Prostate gland (tissue), 2 donors: ENCODE results near the gene CBR3. TPM values are rescaled to one million over a fixed set of nuclear protein-coding genes. Genes with fewer than 3 reads are reported as not detected.

ENCODE experiments used
- DNase-seq: peaks from one replicate; pipeline ENCODE4 v3.0.0-alpha.2; 2019; ENCODE audit warnings: low spot score
- H3K27ac ChIP-seq, 2 donors: fragments of 200-600 bp; sonication (generic); 2 replicates each; pipeline ENCODE4 v1.5.1; 2017 to 2019
- H3K27me3 ChIP-seq: fragments of 200-600 bp; sonication (generic); replicated peaks from 2 replicates; pipeline ENCODE4 v1.5.1; 2019; ENCODE audit not compliant: insufficient read depth
- H3K36me3 ChIP-seq, 2 donors: fragments of 200-600 bp; sonication (generic); 1 replicate in 1 of 2; 2 replicates in 1 of 2; pipeline versions ENCODE4 v1.5.1 to v1.8.1; 2017 to 2019
- H3K4me1 ChIP-seq: fragments of 200-600 bp; sonication (generic); replicated peaks from 2 replicates; pipeline ENCODE4 v1.5.1; 2019
- H3K4me3 ChIP-seq, 2 donors: fragments of 200-600 bp; sonication (generic); 2 replicates each; pipeline ENCODE4 v1.5.1; 2017 to 2019
- H3K9me3 ChIP-seq: fragments of 200-600 bp; sonication (generic); 2 replicates; pipeline ENCODE4 v1.5.1; 2017
- CTCF ChIP-seq, 4 experiments: fragments of 200-600 bp in 2 of 4; fragments of 450-650 bp in 2 of 4; sonication (generic) in 2 of 4; IDR thresholded peaks; 1 replicate in 3 of 4; 2 replicates in 1 of 4; pipeline ENCODE4 v1.5.1; 2016 to 2019; ENCODE audit warnings: antibody characterized with exemption in 4 of 4, mild to moderate bottlenecking in 2 of 4, moderate library complexity in 2 of 4
- POLR2A ChIP-seq: fragments of 450-650 bp; IDR thresholded peaks from one replicate; pipeline ENCODE4 v1.6.1; 2016; ENCODE audit warnings: antibody characterized with exemption, mild to moderate bottlenecking
- POLR2AphosphoS5 ChIP-seq: sonication (generic); formaldehyde crosslinking; IDR thresholded peaks from one replicate; pipeline ENCODE4 v1.6.1; 2017; ENCODE audit warnings: antibody characterized with exemption
- WGBS: methylation state at CpG from one replicate; pipeline ENCODE4 v1.1.5; 2018; 5-methylcytosine and 5-hydroxymethylcytosine counted together
- intact Hi-C: fragments of 100-400 bp; cut with DNase I; formaldehyde crosslinking; loops from one replicate; pipeline ENCODE4 v1.14.2; 2022
- total RNA-seq, 2 donors: library from RNA; depleted of rRNA; stranded (reverse); fragments of >200 nt; gene quantifications; one replicate each; pipeline ENCODE4 v1.1.0, GENCODE V29; 2016

The CBR3 gene
- total RNA-seq, 2 donors from 2014 or later, result 18.5 to 41.2 TPM

- no peaks in the 10 kb centered on the region for H3K4me1 ChIP-seq
- H3K4me3 ChIP-seq, result no peak overlapping the region
- no peaks in the 10 kb centered on the region for H3K36me3 ChIP-seq
- WGBS, result 83% methylated on average over 1 of the region's 1 CpG
- no peak overlapping the region for H3K27ac ChIP-seq
- intact Hi-C loops, result no loop called here
- H3K9me3 ChIP-seq, result no peaks in the 10 kb centered on the region
- TF ChIP-seq POLR2A (no peak), CTCF (IDR thresholded peaks at IDR 0.05) (no peak), POLR2AphosphoS5 (no peak)
- no peak for DNase-seq
- no peaks in the 10 kb centered on the region for H3K27me3 ChIP-seq
Measured at GRCh38 chr21:36093512-36093911, 41.4 kb upstream of the CBR3 start.

- Histone ChIP-seq H3K4me1 (no peaks in the 10 kb centered on the region), H3K36me3 (no peaks in the 10 kb centered on the region), H3K27ac (no peak overlapping the region), H3K9me3 (no peaks in the 10 kb centered on the region), H3K4me3 (no peak overlapping the region), H3K27me3 (no peaks in the 10 kb centered on the region)
- WGBS, result 58% methylated on average over 1 of the region's 1 CpG
- no peak for TF ChIP-seq CTCF (IDR thresholded peaks at IDR 0.05)
- TF ChIP-seq POLR2AphosphoS5, result no peak
- TF ChIP-seq POLR2A, result no peak
- no peak for DNase-seq
- intact Hi-C loops, result no loop called here
Measured at GRCh38 chr21:36096398-36097290, 38.2 kb upstream of the CBR3 start.

GRCh38 chr21:36097427-36098181 is 37.3 kb upstream of the CBR3 start:
- H3K27ac ChIP-seq, result no peak overlapping the region
- no peaks in the 10 kb centered on the region for H3K4me1 ChIP-seq
- no peaks in the 10 kb centered on the region for H3K9me3 ChIP-seq
- no peak for DNase-seq
- intact Hi-C loops, result no loop called here
- no peak for TF ChIP-seq CTCF (IDR thresholded peaks at IDR 0.05)
- TF ChIP-seq POLR2A, result no peak
- no peak for TF ChIP-seq POLR2AphosphoS5
- H3K4me3 ChIP-seq, result no peak overlapping the region
- H3K36me3 ChIP-seq, result no peaks in the 10 kb centered on the region
- WGBS, result 78% methylated on average over 8 of the region's 8 CpGs
- no peaks in the 10 kb centered on the region for H3K27me3 ChIP-seq

GRCh38 chr21:36098182-36098532 is 36.7 kb upstream of the CBR3 start:
- DNase-seq, result no peak
- WGBS, result 68% methylated on average over 2 of the region's 2 CpGs
- Histone ChIP-seq H3K4me1 (no peaks in the 10 kb centered on the region), H3K27ac (no peak overlapping the region), H3K9me3 (no peaks in the 10 kb centered on the region), H3K27me3 (no peaks in the 10 kb centered on the region), H3K4me3 (no peak overlapping the region), H3K36me3 (no peaks in the 10 kb centered on the region)
- intact Hi-C loops, result no loop called here
- TF ChIP-seq POLR2A, result no peak
- no peak for TF ChIP-seq POLR2AphosphoS5
- TF ChIP-seq CTCF (IDR thresholded peaks at IDR 0.05), result no peak
